K562 (cell line): ENCODE results near the gene CLEC18C. TPM values are rescaled to one million over a fixed set of nuclear protein-coding genes. Genes with fewer than 3 reads are reported as not detected.

Source experiments
- ATAC-seq: fragments of 200-7000 bp; cut with Tn5 transposase; 3 replicates; pipeline ENCODE4 v1.9.1; 2020; ENCODE audit warnings: moderate library complexity
- BruUV-seq: library from RNA; stranded (reverse); fragments of 400-500 nt; replicated peaks from 2 replicates; lab custom pipeline; 2021; lab: Mats Ljungman, UMichigan
- CTCF ChIA-PET: fragments of 300-600 bp; formaldehyde crosslinking; extraction: SDS; loops from one replicate; lab custom pipeline; 2021; ENCODE audit warnings: low intra/inter-chr PET ratio; lab: Yijun Ruan, JAX
- POLR2A ChIA-PET: fragments of 300-600, 350-650 bp; sonication (Branson Sonifier 250); formaldehyde crosslinking; extraction: SDS; loops from one replicate; lab custom pipeline; 2021; ENCODE audit warnings: antibody characterized with exemption, inconsistent platforms; lab: Yijun Ruan, JAX
- DNase-seq, 4 experiments: peaks; one replicate each; pipeline versions ENCODE4 v3.0.0 to v3.0.0-alpha.2; 2011 to 2018; ENCODE audit warnings: low spot score in 3 of 4, mixed read lengths in 3 of 4; ENCODE audit errors: extremely low read depth in 1 of 4
- FAIRE-seq: peaks from 2 replicates; lab custom pipeline; 2011; peaks lifted over from hg19 to GRCh38; lab: Jason Lieb, UNC
- H2AFZ ChIP-seq: 2 replicates; pipeline ENCODE4 v1.6.0; 2011; ENCODE audit warnings: low read depth, low read length, control low read depth, inconsistent platforms
- H3K27ac ChIP-seq: fragments of 200-600 bp; 3 replicates; pipeline ENCODE4 v1.8.0; 2011; ENCODE audit warnings: low read depth, mild to moderate bottlenecking, control low read depth, inconsistent platforms, low read length, moderate library complexity, mixed read lengths; ENCODE audit errors: extremely low read depth
- H3K27me3 ChIP-seq, 2 experiments: fragments of 300-600 bp in 1 of 2; 2 replicates in 1 of 2; 3 replicates in 1 of 2; pipeline versions ENCODE4 v1.6.0 to v1.8.0; 2011; ENCODE audit warnings: inconsistent platforms in 2 of 2, low read length in 2 of 2, mild to moderate bottlenecking in 1 of 2, mixed read lengths in 1 of 2, moderate library complexity in 1 of 2; ENCODE audit not compliant: control insufficient read depth in 2 of 2, insufficient read depth in 2 of 2
- H3K36me3 ChIP-seq: fragments of 300-600 bp; 3 replicates; pipeline ENCODE4 v1.8.0; 2011; ENCODE audit warnings: mild to moderate bottlenecking, low read length, inconsistent platforms; ENCODE audit not compliant: control insufficient read depth, insufficient read depth
- H3K4me1 ChIP-seq, 2 experiments: fragments of 200-600 bp in 1 of 2; replicated peaks in 1 of 2; 2 replicates in 1 of 2; 3 replicates in 1 of 2; pipeline versions ENCODE4 v1.5.1 to v1.8.0; 2011; ENCODE audit warnings: inconsistent platforms in 2 of 2, low read length in 2 of 2, mild to moderate bottlenecking in 1 of 2, mixed read lengths in 1 of 2, moderate library complexity in 1 of 2; ENCODE audit not compliant: control insufficient read depth in 2 of 2, insufficient read depth in 2 of 2
- H3K4me2 ChIP-seq: 2 replicates; pipeline ENCODE4 v1.6.1; 2011; ENCODE audit warnings: low read length, control low read depth, inconsistent platforms, mixed read lengths; ENCODE audit not compliant: insufficient read depth
- H3K4me3 ChIP-seq: fragments of 200-600 bp; sonication (generic), shearing (Covaris generic); 2 replicates; pipeline ENCODE4 v1.5.1; 2016; ENCODE audit warnings: control low read depth, inconsistent platforms
- H3K79me2 ChIP-seq: fragments of 200-600 bp; 3 replicates; pipeline ENCODE4 v1.8.0; 2011; ENCODE audit warnings: low read length, inconsistent platforms; ENCODE audit not compliant: control insufficient read depth, insufficient read depth
- H3K9ac ChIP-seq, 2 experiments: 2 replicates each; pipeline versions ENCODE4 v1.6.0 to v1.6.1; 2011; ENCODE audit warnings: low read depth in 2 of 2, low read length in 2 of 2, control low read depth in 1 of 2, inconsistent platforms in 1 of 2, mild to moderate bottlenecking in 1 of 2, mixed read lengths in 1 of 2; ENCODE audit not compliant: insufficient read depth in 1 of 2
- H3K9me1 ChIP-seq: one replicate; pipeline ENCODE4 v1.6.0; 2011; ENCODE audit warnings: inconsistent platforms, mild to moderate bottlenecking, low read length, moderate library complexity; ENCODE audit not compliant: control insufficient read depth, insufficient read depth
- H3K9me3 ChIP-seq: replicated peaks from 2 replicates; pipeline ENCODE4 v1.5.1; 2011; ENCODE audit warnings: low read depth, low read length, inconsistent platforms; ENCODE audit not compliant: control insufficient read depth, insufficient read depth
- H4K20me1 ChIP-seq: replicated peaks from 2 replicates; pipeline ENCODE4 v1.6.1; 2011; ENCODE audit warnings: low read length, inconsistent platforms, mixed read lengths; ENCODE audit not compliant: control insufficient read depth, insufficient read depth
- GABPB2 ChIP-seq: fragments of 250-450 bp; sonication (Bioruptor Pico); conservative IDR thresholded peaks from 2 replicates; pipeline ENCODE4 v1.5.1; 2021; ENCODE audit warnings: mild to moderate bottlenecking
- HEY1 ChIP-seq: fragments of 250-450 bp; sonication (Bioruptor Pico); IDR thresholded peaks from 2 replicates; pipeline ENCODE4 v1.5.0; 2020; ENCODE audit warnings: mild to moderate bottlenecking, moderate library complexity, borderline replicate concordance
- HMBOX1 ChIP-seq: sonication (generic); IDR thresholded peaks from 2 replicates; pipeline ENCODE4 v1.6.1; 2016
- NFIC ChIP-seq: fragments of 450-650 bp; IDR thresholded peaks from 2 replicates; pipeline ENCODE4 v1.6.1; 2017; ENCODE audit warnings: mild to moderate bottlenecking, inconsistent platforms
- USF1 ChIP-seq: sonication (generic); formaldehyde crosslinking; IDR thresholded peaks from 2 replicates; pipeline ENCODE4 v1.9.0; 2022; ENCODE audit warnings: mild to moderate bottlenecking, missing genetic modification reagents
- YY1 ChIP-seq, 3 experiments: IDR thresholded peaks; 2 replicates each; pipeline ENCODE4 v1.6.1; 2011; ENCODE audit warnings: low read length in 2 of 3, mild to moderate bottlenecking in 2 of 3, moderate library complexity in 2 of 3, borderline replicate concordance in 1 of 3, control low read depth in 1 of 3, low read depth in 1 of 3; ENCODE audit not compliant: insufficient read depth in 3 of 3, insufficient replicate concordance in 2 of 3, control insufficient read depth in 1 of 3, insufficient read length in 1 of 3; ENCODE audit errors: extremely low read depth in 1 of 3
- ZBTB9 ChIP-seq: fragments of 450-650 bp; formaldehyde crosslinking; IDR thresholded peaks from 2 replicates; pipeline ENCODE4 v1.4.0; 2020; ENCODE audit warnings: mild to moderate bottlenecking, moderate library complexity
- ZNF175 ChIP-seq: fragments of 200-800 bp; sonication (Bioruptor generic); IDR thresholded peaks from 2 replicates; pipeline ENCODE4 v1.6.1; 2016; ENCODE audit warnings: low read depth, mild to moderate bottlenecking, missing genetic modification characterization, missing compliant biosample characterization
- ZNF512 ChIP-seq: IDR thresholded peaks from 2 replicates; pipeline ENCODE4 v1.6.1; 2016; ENCODE audit warnings: missing genetic modification characterization, missing compliant biosample characterization
- WGBS: fragments of 100-300 bp; shearing (Covaris generic); methylation state at CpG from one replicate; pipeline ENCODE4 v1.1.6; 2016; ENCODE audit warnings: low coverage, mixed read lengths; ENCODE audit not compliant: insufficient coverage; ENCODE audit errors: missing lambda C conversion rate; 5-methylcytosine and 5-hydroxymethylcytosine counted together
- in situ Hi-C: fragments of 300-500 bp; cut with MboI; formaldehyde crosslinking; loops from 4 replicates; pipeline ENCODE4 v1.15.0; 2018; ENCODE audit warnings: inconsistent platforms, mixed read lengths
- intact Hi-C: fragments of 100-400 bp; cut with micrococcal nuclease; formaldehyde crosslinking; loops from 2 replicates; pipeline ENCODE4 v1.14.2; 2022
- polyA plus RNA-seq, 8 experiments: library from polyadenylated mRNA; depleted of rRNA in 4 of 8; stranded (reverse) in 5 of 8; unstranded in 3 of 8; fragments of >200 nt; fragmentation: Nextera tagmentation in 2 of 8; fragmentation: Illumina TruSeq in 1 of 8; extraction: Ambion mirVana in 2 of 8; extraction: Trizol in 1 of 8; gene quantifications; 2 replicates each; pipeline versions ENCODE4 v1.2.1 to v1.2.3, GENCODE V29; 2011 to 2014; ENCODE audit warnings: inconsistent platforms in 1 of 8, missing spikeins in 1 of 8
- total RNA-seq, 7 experiments: library from RNA; depleted of rRNA in 6 of 7; stranded (reverse); fragments of >200 nt in 6 of 7; fragmentation: Illumina TruSeq in 2 of 7; extraction: Trizol in 2 of 7; gene quantifications; 2 replicates each; pipeline versions ENCODE4 v1.2.1 to v1.2.3, GENCODE V29; 2011 to 2021; ENCODE audit warnings: low replicate concordance in 1 of 7

CLEC18C gene
- total and polyA plus RNA-seq, 9 of the 15 experiments (the other 6 are each of a cell fraction or from before 2014, with no cell fraction given) = 0.06 to 1.0 (median 0.54) TPM; not detected in 2

- Histone ChIP-seq H3K27me3 (no peaks in the 10 kb centered on the region), H3K36me3 (peaks cover 84% of the 10 kb centered on the region), H3K4me1 (peaks cover 0 to under 1% of the 10 kb centered on the region in 2 experiments; a peak in 1 of 5 replicates), H3K9ac (no peak overlapping the region), H3K27ac (no peak overlapping the region), H3K79me2 (no peaks in the 10 kb centered on the region), H4K20me1 (no peaks in the 10 kb centered on the region), H3K4me3 (no peak overlapping the region), H3K9me1 (no peaks in the 10 kb centered on the region), H3K9me3 (no peaks in the 10 kb centered on the region), H3K4me2 (no peak overlapping the region), H2AFZ (no peak overlapping the region)
- 93% methylated on average over 17 of the region's 17 CpGs for WGBS
- TF ChIP-seq YY1 (IDR thresholded peaks at IDR 0.05; ENCODE audit: borderline replicate concordance in 1 of 3, control insufficient read depth in 1 of 3, extremely low read depth in 1 of 3, insufficient read depth in 3 of 3, insufficient read length in 1 of 3, insufficient replicate concordance in 2 of 3, low read depth in 1 of 3, low read length in 2 of 3) (no peak), GABPB2 (CRISPR knock-in tag) (no peak), HMBOX1 (no peak), ZNF512 (tag) (no peak), ZNF175 (CRISPR knock-in tag) (no peak), NFIC (0 out of 2 replicates have a peak, but pooled peaks have one; percentile 39), ZBTB9 (CRISPR knock-in tag) (no peak), HEY1 (no peak), USF1 (no peak)
- in situ Hi-C loops = no loop called here
- BruUV-seq = no TSS peak
- DNase-seq = peak in 3 of 4 experiments; percentile 4 to 12 (median 8)
- POLR2A ChIA-PET = no interaction called here
- no peak for ATAC-seq
- no peak for FAIRE-seq
- CTCF ChIA-PET = no interaction called here
- intact Hi-C loops = no loop called here
Measured at GRCh38 chr16:70151941-70152509, 21.6 kb upstream of the CLEC18C start.
